Caco-2 (cell line): ENCODE data around the gene C2orf15. TPM values are rescaled to one million over a fixed set of nuclear protein-coding genes. Genes with fewer than 3 reads are reported as not detected.

Source experiments
- BruUV-seq: library from RNA; stranded (reverse); fragments of 400-500 nt; replicated peaks from 2 replicates; lab custom pipeline; 2021; lab: Mats Ljungman, UMichigan
- CTCF ChIA-PET: fragments of 300-600 bp; sonication (Branson Sonifier 250); formaldehyde crosslinking; loops from one replicate; lab custom pipeline; 2022; ENCODE audit warnings: antibody characterized with exemption; lab: Charles Lee
- POLR2A ChIA-PET: fragments of 300-600 bp; sonication (Branson Sonifier 250); formaldehyde crosslinking; loops from one replicate; lab custom pipeline; 2022; ENCODE audit warnings: antibody characterized with exemption; lab: Charles Lee
- DNase-seq, 2 experiments: peaks; one replicate each; pipeline versions ENCODE4 v3.0.0 to v3.0.0-alpha.2; 2020 to 2022
- H3K27me3 ChIP-seq: replicated peaks from 2 replicates; pipeline ENCODE4 v1.6.0; 2011; ENCODE audit warnings: low read length; ENCODE audit not compliant: control insufficient read depth, insufficient read depth
- H3K36me3 ChIP-seq: 2 replicates; pipeline ENCODE4 v1.5.1; 2011; ENCODE audit warnings: low read length; ENCODE audit not compliant: control insufficient read depth, insufficient read depth
- H3K4me1 ChIP-seq: fragments of 250-450 bp; sonication (Bioruptor Pico); 2 replicates; pipeline ENCODE4 v1.5.1; 2020; ENCODE audit warnings: mild to moderate bottlenecking
- H3K4me3 ChIP-seq: 2 replicates; pipeline ENCODE4 v1.5.1; 2011; ENCODE audit warnings: low read depth, mild to moderate bottlenecking, control low read depth, low read length
- H3K9me3 ChIP-seq: fragments of 250-450 bp; sonication (Bioruptor Pico); 2 replicates; pipeline ENCODE4 v1.5.1; 2020; ENCODE audit warnings: mild to moderate bottlenecking, moderate library complexity
- H3K27ac Mint-ChIP-seq: one replicate; pipeline ENCODE4 v1.8.0; 2022; ENCODE audit warnings: mixed read lengths; ENCODE audit not compliant: unreplicated experiment
- H3K27me3 Mint-ChIP-seq: one replicate; pipeline ENCODE4 v1.8.0; 2022; ENCODE audit warnings: mixed read lengths; ENCODE audit not compliant: insufficient read depth, unreplicated experiment
- H3K36me3 Mint-ChIP-seq: one replicate; pipeline ENCODE4 v1.8.0; 2022; ENCODE audit warnings: mild to moderate bottlenecking, mixed read lengths; ENCODE audit not compliant: insufficient read depth, unreplicated experiment
- H3K4me1 Mint-ChIP-seq: one replicate; pipeline ENCODE4 v1.8.0; 2022; ENCODE audit warnings: low read depth, mixed read lengths; ENCODE audit not compliant: unreplicated experiment
- H3K4me3 Mint-ChIP-seq: one replicate; pipeline ENCODE4 v1.8.0; 2022; ENCODE audit warnings: mild to moderate bottlenecking, moderate library complexity, mixed read lengths; ENCODE audit not compliant: unreplicated experiment
- H3K9me3 Mint-ChIP-seq: one replicate; pipeline ENCODE4 v1.8.0; 2022; ENCODE audit warnings: mixed read lengths; ENCODE audit not compliant: unreplicated experiment
- intact Hi-C: fragments of 100-400 bp; cut with micrococcal nuclease; formaldehyde crosslinking; loops from one replicate; pipeline ENCODE4 v1.10.0; 2022; ENCODE audit not compliant: unreplicated experiment
- total RNA-seq: library from RNA; stranded (reverse); gene quantifications from 2 replicates; pipeline ENCODE4 v1.2.3, GENCODE V29; 2022
- TF ChIP-seq, protein P1 (sequence below), 2 experiments: fragments of 200-600 bp in 1 of 2; IDR thresholded peaks; 1 replicate in 1 of 2; 2 replicates in 1 of 2; pipeline versions ENCODE4 v1.5.1 to v1.8.0; 2011 to 2022; ENCODE audit warnings: antibody characterized with exemption in 1 of 2, control low read depth in 1 of 2, inconsistent platforms in 1 of 2, low read depth in 1 of 2, low read length in 1 of 2, mild to moderate bottlenecking in 1 of 2, moderate library complexity in 1 of 2; ENCODE audit not compliant: insufficient read depth in 1 of 2, severe bottlenecking in 1 of 2, unreplicated experiment in 1 of 2

The C2orf15 gene
- total RNA-seq, 1 experiment from 2014 or later: 11.3 TPM

DNA sequence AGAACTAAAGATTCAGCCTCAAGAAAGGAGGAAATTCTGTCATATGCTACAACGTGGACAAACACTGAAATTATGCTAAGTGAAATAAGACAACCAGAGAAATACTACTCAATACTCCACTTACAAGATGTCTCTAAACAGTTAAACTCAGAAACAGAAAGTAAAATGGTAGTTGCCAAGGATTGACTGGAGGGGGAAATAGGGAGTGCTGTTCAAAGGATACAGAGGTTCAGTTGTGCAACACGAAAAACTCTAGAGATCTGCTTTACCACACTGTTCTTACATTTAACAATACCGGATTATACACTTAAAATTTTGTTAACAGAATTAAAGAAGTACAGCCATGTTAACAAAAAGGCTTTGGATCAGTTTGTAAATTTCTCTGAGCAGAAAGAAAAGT is 39.8 kb upstream of the C2orf15 start:
- POLR2A ChIA-PET: no interaction called here

DNA sequence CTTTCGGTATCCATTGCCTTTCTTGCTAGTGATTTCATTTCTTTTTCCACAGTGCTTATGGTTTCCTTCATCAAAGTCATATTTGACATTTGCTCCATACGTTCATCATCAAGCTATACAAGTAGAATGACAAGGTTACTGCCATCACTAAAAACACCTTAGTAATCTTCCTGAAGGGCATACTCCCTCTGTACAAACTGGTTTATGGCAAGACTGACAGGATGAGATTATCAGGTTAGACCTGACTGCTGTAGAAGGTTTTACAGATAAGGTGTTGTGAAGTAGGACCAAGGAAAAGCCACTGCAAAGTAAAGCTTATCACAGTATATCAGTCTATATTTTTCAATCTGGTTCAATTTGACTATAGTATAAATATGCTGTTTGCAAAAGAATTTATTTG is 37.5 kb upstream of the C2orf15 start:
- no peak for DNase-seq
- TF ChIP-seq, protein P1, sequence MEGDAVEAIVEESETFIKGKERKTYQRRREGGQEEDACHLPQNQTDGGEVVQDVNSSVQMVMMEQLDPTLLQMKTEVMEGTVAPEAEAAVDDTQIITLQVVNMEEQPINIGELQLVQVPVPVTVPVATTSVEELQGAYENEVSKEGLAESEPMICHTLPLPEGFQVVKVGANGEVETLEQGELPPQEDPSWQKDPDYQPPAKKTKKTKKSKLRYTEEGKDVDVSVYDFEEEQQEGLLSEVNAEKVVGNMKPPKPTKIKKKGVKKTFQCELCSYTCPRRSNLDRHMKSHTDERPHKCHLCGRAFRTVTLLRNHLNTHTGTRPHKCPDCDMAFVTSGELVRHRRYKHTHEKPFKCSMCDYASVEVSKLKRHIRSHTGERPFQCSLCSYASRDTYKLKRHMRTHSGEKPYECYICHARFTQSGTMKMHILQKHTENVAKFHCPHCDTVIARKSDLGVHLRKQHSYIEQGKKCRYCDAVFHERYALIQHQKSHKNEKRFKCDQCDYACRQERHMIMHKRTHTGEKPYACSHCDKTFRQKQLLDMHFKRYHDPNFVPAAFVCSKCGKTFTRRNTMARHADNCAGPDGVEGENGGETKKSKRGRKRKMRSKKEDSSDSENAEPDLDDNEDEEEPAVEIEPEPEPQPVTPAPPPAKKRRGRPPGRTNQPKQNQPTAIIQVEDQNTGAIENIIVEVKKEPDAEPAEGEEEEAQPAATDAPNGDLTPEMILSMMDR (IDR thresholded peaks at IDR 0.05; ENCODE audit: insufficient read depth in 1 of 2, low read depth in 1 of 2, low read length in 1 of 2, severe bottlenecking in 1 of 2, unreplicated experiment in 1 of 2): no peak
- Histone ChIP-seq H3K4me1 (no peaks in the 10 kb centered on the region), H3K27me3 (no peaks in the 10 kb centered on the region), H3K4me3 (no peak overlapping the region), H3K36me3 (no peaks in the 10 kb centered on the region), H3K9me3 (no peaks in the 10 kb centered on the region)
- H3K27ac Mint-ChIP-seq: no peak overlapping the region
- no peak overlapping the region for H3K4me3 Mint-ChIP-seq
- ChIA-PET POLR2A (no interaction called here), CTCF (no interaction called here)
- H3K9me3 Mint-ChIP-seq: no peaks in the 10 kb centered on the region
- H3K4me1 Mint-ChIP-seq: peaks cover 7% of the 10 kb centered on the region
- no peaks in the 10 kb centered on the region for H3K27me3 Mint-ChIP-seq
- no TSS peak for BruUV-seq
- H3K36me3 Mint-ChIP-seq: no peaks in the 10 kb centered on the region
- intact Hi-C loops: no loop called here

More for the DNA sequence above, 39.8 kb upstream of the C2orf15 start:
- Histone ChIP-seq H3K4me3 (no peak overlapping the region), H3K9me3 (no peaks in the 10 kb centered on the region), H3K4me1 (no peaks in the 10 kb centered on the region), H3K27me3 (no peaks in the 10 kb centered on the region), H3K36me3 (no peaks in the 10 kb centered on the region)
- H3K4me3 Mint-ChIP-seq: no peak overlapping the region
- H3K9me3 Mint-ChIP-seq: no peaks in the 10 kb centered on the region
- intact Hi-C loops: loop anchor here (2.0 kb wide), 1 partner anchor 39 kb away; the partner anchor contains the start of gene C2orf15
- BruUV-seq: no TSS peak
- peak in 1 of 2 experiments; percentile 8 for DNase-seq
- H3K27me3 Mint-ChIP-seq: no peaks in the 10 kb centered on the region
- H3K27ac Mint-ChIP-seq: no peak overlapping the region
- CTCF ChIA-PET: no interaction called here
- H3K36me3 Mint-ChIP-seq: no peaks in the 10 kb centered on the region
- peaks cover 7% of the 10 kb centered on the region for H3K4me1 Mint-ChIP-seq
- TF ChIP-seq, protein P1 (IDR thresholded peaks at IDR 0.05; ENCODE audit: insufficient read depth in 1 of 2, low read depth in 1 of 2, low read length in 1 of 2, severe bottlenecking in 1 of 2, unreplicated experiment in 1 of 2): peak in 1 of 2 experiments; percentile 23

DNA sequence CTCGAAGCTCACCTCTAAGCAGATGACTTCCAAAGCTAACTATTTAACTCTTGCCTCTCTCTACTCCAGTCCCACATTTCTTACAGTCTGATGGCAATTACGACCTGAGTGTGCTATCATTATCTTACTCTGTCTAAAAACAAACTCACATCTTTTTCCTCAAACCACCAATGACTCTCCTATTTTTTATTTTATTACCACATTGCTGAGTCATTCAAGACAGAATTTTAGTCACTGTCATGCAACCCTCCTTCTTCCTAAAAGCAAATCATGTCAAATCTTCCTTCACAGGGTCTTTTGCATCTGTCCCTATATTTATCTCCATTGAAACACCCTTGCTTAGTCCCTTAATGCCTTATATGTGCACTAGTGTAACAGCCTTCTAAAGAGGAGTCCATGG is 34.6 kb upstream of the C2orf15 start:
- Mint-ChIP-seq H3K27me3 (no peaks in the 10 kb centered on the region), H3K4me1 (no peaks in the 10 kb centered on the region), H3K4me3 (no peak overlapping the region), H3K27ac (no peak overlapping the region), H3K9me3 (no peaks in the 10 kb centered on the region), H3K36me3 (no peaks in the 10 kb centered on the region)
- H3K27me3 ChIP-seq: no peaks in the 10 kb centered on the region
- no peaks in the 10 kb centered on the region for H3K9me3 ChIP-seq
- TF ChIP-seq, protein P1 (IDR thresholded peaks at IDR 0.05; ENCODE audit: insufficient read depth in 1 of 2, low read depth in 1 of 2, low read length in 1 of 2, severe bottlenecking in 1 of 2, unreplicated experiment in 1 of 2): no peak
- no peaks in the 10 kb centered on the region for H3K36me3 ChIP-seq
- no peak overlapping the region for H3K4me3 ChIP-seq
- ChIA-PET CTCF (no interaction called here), POLR2A (no interaction called here)
- no TSS peak for BruUV-seq
- H3K4me1 ChIP-seq: no peaks in the 10 kb centered on the region
- intact Hi-C loops: no loop called here
- no peak for DNase-seq
